ENCODE measurements around the gene TSSC4. TPM values are rescaled to one million over a fixed set of nuclear protein-coding genes. Genes with fewer than 3 reads are reported as not detected.

The TSSC4 gene
- total and polyA plus RNA-seq, 9 of the 15 experiments (the other 6 are each of a cell fraction or from before 2014, with no cell fraction given): 0.41 to 54.2 (median 11.0) TPM

- no peak for TF ChIP-seq ZNF280B (CRISPR knock-in tag; IDR thresholded peaks at IDR 0.05)
- TF ChIP-seq RBM15 (IDR thresholded peaks at IDR 0.05; ENCODE audit: insufficient read depth, low read length): no peak
- no peak for TF ChIP-seq ZNF318 (IDR thresholded peaks at IDR 0.05; ENCODE audit: borderline replicate concordance in 1 of 2, low read depth in 1 of 2)
- TF ChIP-seq RBM14 (IDR thresholded peaks at IDR 0.05; ENCODE audit: borderline replicate concordance, insufficient read depth, low read depth, low read length): 0 out of 2 replicates have a peak, but pooled peaks have one; percentile 29
- 0 out of 2 replicates have a peak, but pooled peaks have one; percentile 65 for TF ChIP-seq ZNF586 (CRISPR knock-in tag; conservative IDR thresholded peaks at IDR 0.05)
- TF ChIP-seq ETS2 (tag; IDR thresholded peaks at IDR 0.05; ENCODE audit: borderline replicate concordance, poor library complexity, severe bottlenecking): no peak
- TF ChIP-seq DNMT1 (IDR thresholded peaks at IDR 0.05): 0 out of 2 replicates have a peak, but pooled peaks have one; percentile 43
- TF ChIP-seq CBX5 (IDR thresholded peaks at IDR 0.05; ENCODE audit: borderline replicate concordance, low read depth): no peak
- peak; percentile 95 for TF ChIP-seq ZNF644 (tag; IDR thresholded peaks at IDR 0.05; ENCODE audit: low read depth)
- TF ChIP-seq TEAD1 (CRISPR knock-in tag; IDR thresholded peaks at IDR 0.05): peak in 1 of 2 experiments; percentile 91; a peak in 2 of 4 replicates
- TF ChIP-seq KLF16 (IDR thresholded peaks at IDR 0.05): peak; percentile 59; the same call in 1 of the 2 replicates
- peak; percentile 70 for TF ChIP-seq RB1 (IDR thresholded peaks at IDR 0.05; ENCODE audit: low read depth)
- no peak for TF ChIP-seq SREBF2 (CRISPR knock-in tag; IDR thresholded peaks at IDR 0.05)
Measured at GRCh38 chr11:2400069-2400761, at the start of gene TSSC4 (continued).

Data from K562 (cell line).